ENCODE data around the gene ANKIB1. TPM values are rescaled to one million over a fixed set of nuclear protein-coding genes. Genes with fewer than 3 reads are reported as not detected.
"Not testable (repeated sequence)": the region's sequence is repeated elsewhere in the genome, so short reads cannot be mapped to it uniquely, and the experiment has no call there.

The ANKIB1 gene
- polyA plus RNA-seq, 2 of the 4 experiments (the other 2 are of a cell fraction): 20.7 to 59.5 TPM

GRCh38 chr7:92357260-92357659, 111.5 kb downstream of the ANKIB1 start:
- Histone ChIP-seq H3K4me2 (no peak overlapping the region), H3K9me3 (no peaks in the 10 kb centered on the region), H3K27ac (no peak overlapping the region), H3K4me1 (no peaks in the 10 kb centered on the region), H3K4me3 (no peak overlapping the region)
- POLR2A ChIA-PET: interaction anchor here (1.3 kb wide), 1 partner anchor 112 kb away, joined by 5 read pairs; the partner anchor contains the start of genes ANKIB1 and KRIT1
- no peak for FAIRE-seq
- no peak for DNase-seq (ENCODE audit: low read depth in 1 of 2, low spot score in 1 of 2)
- CTCF ChIA-PET: no interaction called here
- no peak for TF ChIP-seq RCOR1 (IDR thresholded peaks at IDR 0.05; ENCODE audit: low read depth, low read length)
- TF ChIP-seq MAZ (IDR thresholded peaks at IDR 0.05; ENCODE audit: borderline replicate concordance, low read depth, low read length): no peak
- no peak for TF ChIP-seq GATA3 (IDR thresholded peaks at IDR 0.05; ENCODE audit: borderline replicate concordance)
- TF ChIP-seq CBX2 (IDR thresholded peaks at IDR 0.05; ENCODE audit: borderline replicate concordance, low read depth): no peak
- TF ChIP-seq EP300 (IDR thresholded peaks at IDR 0.05): no peak
- TF ChIP-seq KDM5A (IDR thresholded peaks at IDR 0.05): no peak
- no peak for TF ChIP-seq POLR2A (IDR thresholded peaks at IDR 0.05; ENCODE audit: low read length)
- no peak for TF ChIP-seq USF2 (IDR thresholded peaks at IDR 0.05)
- TF ChIP-seq SMC3 (IDR thresholded peaks at IDR 0.05): no peak
- WGBS (ENCODE audit: missing lambda C conversion rate): 89% methylated on average over 4 of the region's 4 CpGs
- ATAC-seq: no peak

- CTCF ChIA-PET: interaction anchor here (1.6 kb wide), 1 partner anchor 88 kb away, joined by 5 read pairs; the partner anchor contains the start of gene GATAD1
- DNase-seq (ENCODE audit: low read depth in 1 of 2, low spot score in 1 of 2): not testable (repeated sequence)
Observed at GRCh38 chr7:92359179-92359578, 113.4 kb downstream of the ANKIB1 start.

GRCh38 chr7:92359801-92360200, 114.0 kb downstream of the ANKIB1 start:
- Histone ChIP-seq H3K4me1 (no peaks in the 10 kb centered on the region), H3K4me3 (no peak overlapping the region), H3K4me2 (no peak overlapping the region), H3K27ac (no peak overlapping the region), H3K9me3 (no peaks in the 10 kb centered on the region)
- ChIA-PET CTCF (interaction anchor here (0.6 to 1.6 kb wide), 2 partner anchors 88 to 120 kb away, joined by 3 to 5 read pairs; partner anchors contain the start of gene GATAD1), POLR2A (no interaction called here)
- ATAC-seq: no peak
- FAIRE-seq: no peak
- no peak for DNase-seq (ENCODE audit: low read depth in 1 of 2, low spot score in 1 of 2)
- TF ChIP-seq CHD2 (IDR thresholded peaks at IDR 0.05; ENCODE audit: low read length, partially characterized antibody): no peak
- WGBS (ENCODE audit: missing lambda C conversion rate): 95% methylated on average over 3 of the region's 3 CpGs

More at GRCh38 chr7:92359179-92359578, 113.4 kb downstream of the ANKIB1 start:
- 69% methylated on average over 2 of the region's 2 CpGs for WGBS (ENCODE audit: missing lambda C conversion rate)
- H3K4me1 ChIP-seq, H3K4me3 ChIP-seq, H3K4me2 ChIP-seq, H3K9me3 ChIP-seq, ATAC-seq, POLR2A ChIA-PET, FAIRE-seq, H3K27ac ChIP-seq: not testable (repeated sequence)

GRCh38 chr7:92360387-92360786, 114.6 kb downstream of the ANKIB1 start:
- no peaks in the 10 kb centered on the region for H3K4me1 ChIP-seq
- DNase-seq (ENCODE audit: low read depth in 1 of 2, low spot score in 1 of 2) (no peak), FAIRE-seq (no peak), ATAC-seq (no peak)
- no peak for TF ChIP-seq USF2 (IDR thresholded peaks at IDR 0.05)
- TF ChIP-seq TFCP2L1 (CRISPR knock-in tag; IDR thresholded peaks at IDR 0.05): no peak
- no peak for TF ChIP-seq SREBF2 (IDR thresholded peaks at IDR 0.05)
- no peak for TF ChIP-seq RAD21 (conservative IDR thresholded peaks at IDR 0.05 in 1 of 2, IDR thresholded peaks at IDR 0.05 in 1 of 2)
- no peak for TF ChIP-seq ELK1 (IDR thresholded peaks at IDR 0.05; ENCODE audit: low read depth, low read length)
- no peak for TF ChIP-seq POLR2A (IDR thresholded peaks at IDR 0.05; ENCODE audit: low read length)
- no peak for TF ChIP-seq RCOR1 (IDR thresholded peaks at IDR 0.05; ENCODE audit: low read depth, low read length)
- TF ChIP-seq MAFK (IDR thresholded peaks at IDR 0.05; ENCODE audit: partially characterized antibody): peak; percentile 17
- TF ChIP-seq HOXB5 (CRISPR knock-in tag; IDR thresholded peaks at IDR 0.05): no peak
- 92% methylated on average over 1 of the region's 1 CpG for WGBS (ENCODE audit: missing lambda C conversion rate)
- no peak overlapping the region for H3K4me2 ChIP-seq
- no peak overlapping the region for H3K27ac ChIP-seq
- H3K9me3 ChIP-seq: no peaks in the 10 kb centered on the region
- ChIA-PET POLR2A (no interaction called here), CTCF (interaction anchor here (0.6 kb wide), 1 partner anchor 121 kb away, joined by 3 read pairs; no protein-coding TSS in a partner anchor)
- no peak overlapping the region for H3K4me3 ChIP-seq

Data from A549 (cell line).